PC-3 (cell line): ENCODE data around the gene GTF2H4.

ENCODE experiments used
- CTCF ChIP-seq: fragments of 300-600 bp; sonication (generic); conservative IDR thresholded peaks from 2 replicates; pipeline ENCODE4 v1.5.1; 2017; ENCODE audit warnings: antibody characterized with exemption, low read depth, mild to moderate bottlenecking, low read length
- EZH2phosphoT487 ChIP-seq: fragments of 300-600 bp; sonication (generic); IDR thresholded peaks from 2 replicates; pipeline ENCODE4 v1.6.1; 2018; ENCODE audit warnings: mild to moderate bottlenecking, antibody characterized with exemption, low read length, borderline replicate concordance

GRCh38 chr6:30862156-30862875 is 45.7 kb upstream of the GTF2H4 start:
- no peak for TF ChIP-seq CTCF
- TF ChIP-seq EZH2phosphoT487, result no peak
